SK-N-SH (cell line): ENCODE results near the gene PTGIR. TPM values are rescaled to one million over a fixed set of nuclear protein-coding genes. Genes with fewer than 3 reads are reported as not detected.

Experiments
- CTCF ChIA-PET: fragments of 300-600, 350-600 bp; formaldehyde crosslinking; extraction: SDS; loops from one replicate; lab custom pipeline; 2021; lab: Yijun Ruan, JAX
- POLR2A ChIA-PET: fragments of 350-600 bp; sonication (Branson Sonifier 250); formaldehyde crosslinking; extraction: SDS; loops from one replicate; lab custom pipeline; 2020; ENCODE audit warnings: antibody characterized with exemption, inconsistent platforms; lab: Yijun Ruan, JAX
- DNase-seq: peaks from one replicate; pipeline ENCODE4 v3.0.0; 2012
- H2AFZ ChIP-seq: fragments of 200-600 bp; sonication (generic); 2 replicates; pipeline ENCODE4 v1.8.1; 2016; ENCODE audit warnings: antibody characterized with exemption, mild to moderate bottlenecking, low read depth
- H3F3A ChIP-seq: fragments of 200-600 bp; sonication (generic); replicated peaks from 2 replicates; pipeline ENCODE3; 2016; ENCODE audit warnings: antibody characterized with exemption, mild to moderate bottlenecking; ENCODE audit not compliant: insufficient read depth
- H3K27ac ChIP-seq, 2 experiments: fragments of 200-500 bp in 1 of 2; fragments of 200-600 bp in 1 of 2; sonication (Bioruptor generic) in 1 of 2; sonication (generic), shearing (Covaris generic) in 1 of 2; 2 replicates each; pipeline versions ENCODE4 v1.5.1 to v1.6.1; 2014 to 2016; ENCODE audit warnings: low read depth in 2 of 2, inconsistent platforms in 1 of 2, low read length in 1 of 2, mild to moderate bottlenecking in 1 of 2, mixed read lengths in 1 of 2
- H3K27me3 ChIP-seq: fragments of 200-600 bp; sonication (generic), shearing (Covaris generic); 2 replicates; pipeline ENCODE4 v1.6.1; 2016; ENCODE audit warnings: mixed run types; ENCODE audit not compliant: insufficient read depth
- H3K36me3 ChIP-seq, 2 experiments: fragments of 200-500 bp in 1 of 2; fragments of 200-600 bp in 1 of 2; sonication (Bioruptor generic) in 1 of 2; sonication (generic) in 1 of 2; replicated peaks in 1 of 2; 2 replicates each; pipeline versions ENCODE3 to v1.5.1; 2014 to 2016; ENCODE audit warnings: low read length in 1 of 2, mild to moderate bottlenecking in 1 of 2; ENCODE audit not compliant: insufficient read depth in 2 of 2, control insufficient read depth in 1 of 2
- H3K4me1 ChIP-seq, 2 experiments: fragments of 200-500 bp in 1 of 2; fragments of 200-600 bp in 1 of 2; sonication (Bioruptor generic) in 1 of 2; sonication (generic), shearing (Covaris generic) in 1 of 2; 2 replicates each; pipeline versions ENCODE4 v1.5.1 to v1.6.1; 2014 to 2016; ENCODE audit warnings: low read depth in 1 of 2, low read length in 1 of 2, mixed run types in 1 of 2; ENCODE audit not compliant: insufficient read depth in 2 of 2, control insufficient read depth in 1 of 2
- H3K4me2 ChIP-seq: fragments of 200-600 bp; sonication (generic), shearing (Covaris generic); 2 replicates; pipeline ENCODE4 v1.6.1; 2017; ENCODE audit warnings: mixed run types
- H3K4me3 ChIP-seq, 2 experiments: fragments of 200-500 bp in 1 of 2; fragments of 200-600 bp in 1 of 2; sonication (Bioruptor generic) in 1 of 2; sonication (generic), shearing (Covaris generic) in 1 of 2; 2 replicates each; pipeline versions ENCODE4 v1.5.1 to v1.8.1; 2014 to 2016; ENCODE audit warnings: low read depth in 2 of 2, inconsistent platforms in 1 of 2, low read length in 1 of 2, mild to moderate bottlenecking in 1 of 2, mixed read lengths in 1 of 2, moderate library complexity in 1 of 2
- H3K79me2 ChIP-seq: fragments of 200-600 bp; sonication (generic); 2 replicates; pipeline ENCODE4 v1.8.1; 2017; ENCODE audit warnings: mild to moderate bottlenecking; ENCODE audit not compliant: insufficient read depth
- H3K9ac ChIP-seq: fragments of 200-600 bp; sonication (generic); 2 replicates; pipeline ENCODE4 v1.6.1; 2017; ENCODE audit warnings: mixed run types
- H3K9me2 ChIP-seq: fragments of 200-600 bp; sonication (generic); 2 replicates; pipeline ENCODE4 v1.6.1; 2017; ENCODE audit warnings: mixed run types
- H3K9me3 ChIP-seq: fragments of 200-600 bp; sonication (generic); 2 replicates; pipeline ENCODE4 v1.6.1; 2017; ENCODE audit warnings: mixed run types, mild to moderate bottlenecking, moderate library complexity
- H4K20me1 ChIP-seq: fragments of 200-600 bp; sonication (generic); 2 replicates; pipeline ENCODE4 v1.6.1; 2017; ENCODE audit warnings: mild to moderate bottlenecking, mixed run types; ENCODE audit not compliant: insufficient read depth
- CHD2 ChIP-seq: fragments of 150-350 bp; IDR thresholded peaks from 2 replicates; pipeline ENCODE4 v1.6.1; 2018; ENCODE audit warnings: low read length; ENCODE audit not compliant: partially characterized antibody
- ELF1 ChIP-seq: IDR thresholded peaks from 2 replicates; pipeline ENCODE4 v1.4.0; 2012
- EZH2phosphoT487 ChIP-seq: fragments of 200-600 bp; sonication (generic); IDR thresholded peaks from 2 replicates; pipeline ENCODE4 v1.6.1; 2017; ENCODE audit warnings: low read depth, mixed run types, mild to moderate bottlenecking, antibody characterized with exemption, moderate library complexity, borderline replicate concordance
- FOXJ3 ChIP-seq: sonication (generic); formaldehyde crosslinking; IDR thresholded peaks from 2 replicates; pipeline ENCODE4 v1.5.1; 2020; ENCODE audit warnings: mild to moderate bottlenecking, missing genetic modification reagents
- GATA2 ChIP-seq: sonication (generic); formaldehyde crosslinking; IDR thresholded peaks from 2 replicates; pipeline ENCODE4 v1.5.0; 2020; ENCODE audit warnings: mild to moderate bottlenecking, missing genetic modification reagents
- IRF3 ChIP-seq: fragments of 150-350 bp; IDR thresholded peaks from 2 replicates; pipeline ENCODE4 v1.6.1; 2016; ENCODE audit warnings: mild to moderate bottlenecking, low read depth, low read length
- JUND ChIP-seq: IDR thresholded peaks from 2 replicates; pipeline ENCODE4 v1.4.0; 2012
- MAX ChIP-seq: IDR thresholded peaks from 2 replicates; pipeline ENCODE4 v1.4.0; 2012; ENCODE audit warnings: low read depth
- NFIC ChIP-seq: IDR thresholded peaks from 2 replicates; pipeline ENCODE4 v1.4.0; 2012; ENCODE audit warnings: borderline replicate concordance
- NRF1 ChIP-seq: IDR thresholded peaks from 2 replicates; pipeline ENCODE4 v1.6.1; 2012; ENCODE audit warnings: low read depth, mild to moderate bottlenecking, low read length
- PBX3 ChIP-seq: IDR thresholded peaks from 2 replicates; pipeline ENCODE4; 2012
- POLR2AphosphoS5 ChIP-seq: IDR thresholded peaks from 2 replicates; pipeline ENCODE4 v1.6.1; 2012; ENCODE audit warnings: low read depth, low read length
- RAD21 ChIP-seq: IDR thresholded peaks from 2 replicates; pipeline ENCODE4 v1.6.1; 2012; ENCODE audit warnings: mild to moderate bottlenecking, low read length
- RFX5 ChIP-seq: IDR thresholded peaks from 2 replicates; pipeline ENCODE4 v1.6.1; 2012; ENCODE audit warnings: mild to moderate bottlenecking, improper control_type of control experiment, low read length
- RXRA ChIP-seq: IDR thresholded peaks from 2 replicates; pipeline ENCODE4 v1.4.0; 2012; ENCODE audit warnings: low read depth, mild to moderate bottlenecking, borderline replicate concordance
- SMC3 ChIP-seq: IDR thresholded peaks from 2 replicates; pipeline ENCODE4 v1.6.1; 2012; ENCODE audit warnings: low read depth, low read length, improper control_type of control experiment
- TAF1 ChIP-seq: IDR thresholded peaks from 2 replicates; pipeline ENCODE4 v1.6.1; 2012; ENCODE audit warnings: low read depth, mild to moderate bottlenecking, low read length, moderate library complexity, borderline replicate concordance
- TCF12 ChIP-seq: IDR thresholded peaks from 2 replicates; pipeline ENCODE4 v1.4.0; 2012
- YY1 ChIP-seq: IDR thresholded peaks from 2 replicates; pipeline ENCODE4 v1.4.0; 2012; ENCODE audit warnings: low read depth, mild to moderate bottlenecking
- ZBTB33 ChIP-seq: IDR thresholded peaks from 2 replicates; pipeline ENCODE4 v1.4.0; 2012; ENCODE audit warnings: low read depth, borderline replicate concordance
- WGBS: methylation state at CpG from one replicate; pipeline ENCODE4 v1.1.6; 2017; ENCODE audit warnings: low lambda C conversion rate; 5-methylcytosine and 5-hydroxymethylcytosine counted together
- polyA plus RNA-seq, 3 experiments: library from polyadenylated mRNA; depleted of rRNA; stranded (reverse); fragments of >200 nt; gene quantifications; 2 replicates each; pipeline ENCODE4 v1.2.3, GENCODE V29; 2012

The PTGIR gene
- polyA plus RNA-seq, 1 of the 3 experiments (the other 2 are of a cell fraction): 2.5 TPM

- H3K4me1 ChIP-seq: no peaks in the 10 kb centered on the region
- no peaks in the 10 kb centered on the region for H3F3A ChIP-seq
- H3K9me2 ChIP-seq: no peaks in the 10 kb centered on the region
- no peaks in the 10 kb centered on the region for H3K27me3 ChIP-seq
- H4K20me1 ChIP-seq: no peaks in the 10 kb centered on the region
- H3K4me2 ChIP-seq: no peak overlapping the region
- no peak for TF ChIP-seq YY1
- TF ChIP-seq SMC3: no peak
- TF ChIP-seq EZH2phosphoT487: no peak
- no peak for TF ChIP-seq FOXJ3
- no peak for TF ChIP-seq PBX3
- no peak for TF ChIP-seq RXRA
- no peaks in the 10 kb centered on the region for H3K79me2 ChIP-seq
- WGBS: 92% methylated on average over 3 of the region's 3 CpGs
- H2AFZ ChIP-seq: no peak overlapping the region
- DNase-seq: no peak
- no peak overlapping the region for H3K27ac ChIP-seq
- CTCF ChIA-PET: interaction anchor here (1.8 kb wide), 1 partner anchor 13 kb away, joined by 7 read pairs; no protein-coding TSS in a partner anchor
- no peaks in the 10 kb centered on the region for H3K36me3 ChIP-seq
- POLR2A ChIA-PET: no interaction called here
- no peaks in the 10 kb centered on the region for H3K9me3 ChIP-seq
- H3K9ac ChIP-seq: no peak overlapping the region
- no peak overlapping the region for H3K4me3 ChIP-seq
Observed at GRCh38 chr19:46591870-46592269, 33.0 kb downstream of the PTGIR start.

- WGBS: 65% methylated on average over 4 of the region's 4 CpGs
- H3K79me2 ChIP-seq: no peaks in the 10 kb centered on the region
- no peak overlapping the region for H2AFZ ChIP-seq
- H3F3A ChIP-seq: no peaks in the 10 kb centered on the region
- no peak overlapping the region for H3K4me2 ChIP-seq
- H3K36me3 ChIP-seq: no peaks in the 10 kb centered on the region
- no peak overlapping the region for H3K27ac ChIP-seq
- no peaks in the 10 kb centered on the region for H3K9me3 ChIP-seq
- H3K27me3 ChIP-seq: no peaks in the 10 kb centered on the region
- no peaks in the 10 kb centered on the region for H3K9me2 ChIP-seq
- H3K4me1 ChIP-seq: no peaks in the 10 kb centered on the region
- H3K9ac ChIP-seq: no peak overlapping the region
- no peak for DNase-seq
- TF ChIP-seq FOXJ3 (no peak), JUND (no peak), CHD2 (no peak), ZBTB33 (no peak), RFX5 (no peak), ELF1 (no peak), TAF1 (no peak), NFIC (no peak), GATA2 (CRISPR knock-in tag) (no peak), POLR2AphosphoS5 (no peak), TCF12 (no peak), YY1 (no peak), NRF1 (no peak), RAD21 (no peak), MAX (no peak), IRF3 (no peak), EZH2phosphoT487 (no peak), RXRA (no peak)
- H3K4me3 ChIP-seq: no peak overlapping the region
- ChIA-PET CTCF (no interaction called here), POLR2A (no interaction called here)
- no peaks in the 10 kb centered on the region for H4K20me1 ChIP-seq
Observed at GRCh38 chr19:46591254-46591653, 33.6 kb downstream of the PTGIR start.
